Dedifferentiated amniotic fluid mesenchymal stem cell (primary cell): ENCODE results near the gene ANKAR.
A peak's percentile ranks its signal among the peaks of the same experiment; 100 is the strongest.
"Not testable (repeated sequence)": the region's sequence is repeated elsewhere in the genome, so short reads cannot be mapped to it uniquely, and the experiment has no call there.

Source experiments
- DNase-seq: peaks from one replicate; pipeline ENCODE4 v3.0.0-alpha.2; 2016; ENCODE audit errors: extremely low spot score

ANKAR gene, protein sequence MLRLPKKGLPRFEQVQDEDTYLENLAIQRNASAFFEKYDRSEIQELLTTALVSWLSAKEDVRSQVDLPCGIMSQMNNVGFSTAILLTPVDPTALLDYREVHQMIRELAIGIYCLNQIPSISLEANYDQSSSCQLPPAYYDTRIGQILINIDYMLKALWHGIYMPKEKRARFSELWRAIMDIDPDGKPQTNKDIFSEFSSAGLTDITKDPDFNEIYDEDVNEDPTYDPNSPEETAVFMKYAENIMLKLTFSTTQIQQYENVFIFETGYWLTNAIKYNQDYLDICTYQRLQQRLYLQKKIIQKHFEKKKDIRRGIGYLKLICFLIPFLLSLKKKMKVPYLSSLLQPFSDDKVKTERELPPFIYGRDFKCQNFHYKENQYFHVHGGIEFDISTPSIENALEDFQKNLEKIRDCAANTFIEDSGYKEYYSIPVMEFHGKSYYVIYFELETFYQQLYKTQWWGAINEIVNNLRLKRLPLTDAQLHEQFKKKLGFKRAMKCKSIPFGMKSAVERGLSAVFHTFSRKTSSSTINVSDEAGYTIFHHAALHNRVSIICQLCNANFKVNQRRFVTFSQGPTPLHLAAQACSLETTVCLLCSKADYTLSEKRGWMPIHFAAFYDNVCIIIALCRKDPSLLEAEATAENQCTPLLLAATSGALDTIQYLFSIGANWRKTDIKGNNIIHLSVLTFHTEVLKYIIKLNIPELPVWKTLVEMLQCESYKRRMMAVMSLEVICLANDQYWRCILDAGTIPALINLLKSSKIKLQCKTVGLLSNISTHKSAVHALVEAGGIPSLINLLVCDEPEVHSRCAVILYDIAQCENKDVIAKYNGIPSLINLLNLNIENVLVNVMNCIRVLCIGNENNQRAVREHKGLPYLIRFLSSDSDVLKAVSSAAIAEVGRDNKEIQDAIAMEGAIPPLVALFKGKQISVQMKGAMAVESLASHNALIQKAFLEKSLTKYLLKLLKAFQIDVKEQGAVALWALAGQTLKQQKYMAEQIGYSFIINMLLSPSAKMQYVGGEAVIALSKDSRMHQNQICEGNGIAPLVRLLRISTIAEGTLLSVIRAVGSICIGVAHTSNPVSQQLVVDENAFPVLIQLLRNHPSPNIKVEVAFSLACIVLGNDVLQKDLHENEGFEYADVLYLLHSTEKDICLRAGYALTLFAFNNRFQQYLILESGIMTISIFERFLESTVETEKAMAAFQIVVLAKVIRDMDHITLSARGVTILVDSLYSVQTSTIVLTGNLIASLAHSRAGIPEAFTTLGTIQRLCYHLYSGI (N-terminal part only)

DNA sequence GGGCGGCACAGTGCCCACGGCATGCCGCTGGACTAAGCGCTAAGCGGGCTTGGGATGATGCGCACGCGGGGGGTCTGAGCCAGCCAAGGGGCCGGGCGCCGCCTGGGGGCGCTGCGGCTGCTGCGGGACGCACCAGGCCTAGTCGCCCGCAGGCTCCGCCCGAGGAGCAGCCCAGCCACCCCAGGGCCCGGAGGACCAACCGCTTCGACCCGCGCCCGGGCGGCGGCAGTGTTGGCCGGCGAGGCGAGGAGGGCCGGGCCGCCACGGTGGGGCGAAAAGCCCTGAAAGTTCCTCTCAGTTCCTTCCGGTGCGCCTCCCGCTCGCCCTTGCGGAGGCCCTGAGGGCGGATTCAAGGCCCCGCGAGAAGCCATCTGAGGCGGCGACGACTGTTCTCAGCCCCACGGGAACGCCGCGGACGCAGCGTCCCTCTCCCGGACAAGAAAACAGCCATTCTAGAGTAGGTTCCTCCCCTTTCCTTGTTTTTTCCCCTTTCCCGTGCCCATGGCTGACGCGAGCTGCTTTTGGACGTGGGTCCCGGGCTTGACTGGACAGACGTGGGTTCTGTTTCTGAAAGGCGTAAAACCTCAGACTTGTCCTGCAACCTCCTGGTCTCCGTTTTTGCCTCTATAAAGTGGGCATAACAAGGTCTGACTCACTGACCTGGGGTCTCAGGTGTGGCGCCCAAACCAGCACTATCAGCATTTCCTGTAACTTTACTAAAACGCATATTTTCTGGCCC lies at the start of gene ANKAR:
Gene ANKAR, plus strand, starts transcription at position 297 of the 739 bp plus-strand sequence. CDS start 1,821 bp downstream, outside the sequence.
- peak; percentile 81 for DNase-seq

DNA sequence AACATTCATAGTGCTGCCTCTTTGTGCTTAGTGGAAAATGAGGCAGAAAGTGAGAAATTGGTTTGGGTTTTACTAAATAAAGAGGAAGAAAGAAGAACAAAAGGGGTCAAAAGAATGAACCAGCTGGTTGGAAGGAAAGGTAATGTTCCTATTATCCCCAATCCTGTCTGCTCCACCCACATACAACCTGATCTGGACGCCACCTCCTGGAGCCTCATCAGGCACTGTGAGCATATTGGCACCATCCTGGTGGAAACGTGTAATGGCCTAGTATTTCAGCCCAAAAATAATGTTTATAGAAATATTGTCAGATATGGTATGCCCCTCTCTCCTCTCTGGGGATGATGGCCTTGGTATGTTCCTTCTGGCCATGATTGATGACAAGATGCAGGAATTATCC lies 48.8 kb upstream of the ANKAR start:
- no peak for DNase-seq

DNA sequence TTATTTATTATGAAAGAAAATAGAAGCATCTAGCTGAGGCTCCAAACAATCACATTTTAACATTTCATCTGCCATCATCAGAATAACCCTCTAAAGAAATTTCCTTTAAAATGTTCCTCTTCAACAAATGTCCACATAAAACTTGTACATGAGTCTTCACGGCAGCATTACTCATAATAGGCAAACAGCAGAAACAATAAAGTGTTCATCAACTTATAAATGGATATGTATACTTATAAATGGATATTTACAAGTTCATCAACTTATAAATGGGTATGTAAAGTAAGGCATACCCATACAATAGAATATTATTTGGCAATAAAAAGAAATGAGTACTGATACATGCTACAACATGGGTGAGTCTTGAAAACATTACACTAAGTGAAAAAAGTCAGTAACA lies 46.7 kb upstream of the ANKAR start:
- no peak for DNase-seq

DNA sequence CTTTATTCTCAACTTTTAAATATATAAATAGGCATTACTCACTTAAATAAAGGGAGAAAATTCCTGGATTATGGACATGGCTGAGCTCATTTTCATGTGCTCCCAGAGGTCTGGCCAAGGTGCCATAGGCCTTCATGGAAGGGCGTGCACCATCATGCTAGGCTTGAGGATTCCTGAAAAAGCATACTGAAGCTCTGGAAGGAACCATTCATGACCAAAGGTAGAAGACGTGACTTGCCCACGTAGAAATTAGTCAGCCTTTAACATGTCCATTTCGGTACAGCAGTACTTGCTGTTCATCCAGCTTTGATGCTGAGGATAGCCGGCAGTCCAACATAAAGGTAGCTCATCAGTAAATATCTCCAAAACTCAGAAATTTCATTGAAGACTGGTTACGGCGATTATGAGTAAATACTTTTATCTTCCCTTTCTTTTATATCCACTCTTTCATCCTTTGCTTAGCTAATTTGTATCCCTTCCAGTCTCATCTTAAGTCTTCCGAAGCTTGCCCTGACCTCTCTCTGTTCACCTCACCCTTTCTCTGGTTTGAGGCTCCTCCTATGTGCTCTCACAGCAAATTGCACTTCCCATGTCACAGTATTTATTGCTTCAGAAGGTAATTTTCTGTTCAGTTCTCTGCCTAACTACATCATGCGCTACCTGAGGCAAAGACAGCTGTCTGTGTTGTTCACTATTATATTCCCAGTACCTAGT lies 45.5 kb upstream of the ANKAR start:
- no peak for DNase-seq

DNA sequence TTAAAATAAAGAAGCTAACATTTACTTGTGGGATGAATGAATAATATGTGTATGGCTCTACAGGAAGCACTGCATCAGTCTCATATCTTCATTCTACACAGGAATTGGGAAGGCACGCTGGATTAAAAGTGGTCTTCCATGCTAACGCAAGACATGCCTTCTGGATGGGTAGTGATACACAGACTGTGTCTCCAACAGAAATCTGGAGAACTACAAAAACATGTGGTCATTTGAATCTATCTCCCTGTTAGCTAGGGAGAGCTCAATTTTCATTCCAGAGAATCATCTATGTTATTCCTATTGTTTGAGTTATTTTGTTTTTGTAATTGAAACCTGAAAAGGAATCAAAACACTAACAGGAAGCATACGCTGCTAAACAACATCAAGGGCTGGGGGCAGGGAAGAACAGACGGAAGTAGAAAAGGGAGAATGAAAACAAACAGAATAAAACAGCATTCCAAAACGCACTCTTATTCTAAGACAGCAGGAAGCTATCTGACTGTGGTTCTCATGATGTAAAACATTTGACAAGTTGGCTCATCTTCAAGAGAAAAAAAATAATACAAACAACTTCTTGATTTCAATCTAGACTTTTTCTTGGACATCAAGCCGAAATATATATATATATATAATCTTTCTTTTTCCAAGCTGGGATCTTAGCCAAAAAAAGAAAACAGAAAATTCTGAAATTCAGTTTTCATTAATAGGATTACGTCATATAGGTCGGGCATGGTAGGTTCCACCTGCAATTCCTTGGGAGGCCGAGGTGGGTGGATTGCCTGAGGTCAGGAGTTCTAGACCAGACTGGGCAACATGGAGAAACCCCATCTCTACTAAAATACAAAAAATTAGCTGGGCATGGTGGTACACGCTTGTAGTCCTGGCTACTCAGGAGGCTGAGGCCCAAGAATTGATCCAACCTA lies 44.7 kb upstream of the ANKAR start:
- peak; percentile 61 for DNase-seq

DNA sequence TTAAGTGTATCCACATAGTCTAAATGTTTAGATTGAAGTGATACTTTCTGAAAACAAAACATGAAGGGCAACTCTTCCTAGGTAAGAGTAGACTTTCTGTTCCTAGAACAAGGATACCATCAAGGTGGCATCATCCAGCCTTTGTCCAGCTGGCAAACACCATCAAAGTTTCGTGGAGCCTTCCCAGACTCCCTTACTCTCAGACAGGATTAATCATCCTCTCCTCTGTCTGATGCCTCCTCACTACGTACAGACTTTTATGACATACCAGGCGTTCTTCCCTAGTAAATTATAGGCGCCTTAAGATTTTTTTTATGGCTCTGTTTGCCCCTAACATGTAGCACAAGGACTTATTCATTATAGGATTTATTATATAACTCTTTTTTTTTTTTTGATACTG lies 42.6 kb upstream of the ANKAR start:
- DNase-seq = no peak

DNA sequence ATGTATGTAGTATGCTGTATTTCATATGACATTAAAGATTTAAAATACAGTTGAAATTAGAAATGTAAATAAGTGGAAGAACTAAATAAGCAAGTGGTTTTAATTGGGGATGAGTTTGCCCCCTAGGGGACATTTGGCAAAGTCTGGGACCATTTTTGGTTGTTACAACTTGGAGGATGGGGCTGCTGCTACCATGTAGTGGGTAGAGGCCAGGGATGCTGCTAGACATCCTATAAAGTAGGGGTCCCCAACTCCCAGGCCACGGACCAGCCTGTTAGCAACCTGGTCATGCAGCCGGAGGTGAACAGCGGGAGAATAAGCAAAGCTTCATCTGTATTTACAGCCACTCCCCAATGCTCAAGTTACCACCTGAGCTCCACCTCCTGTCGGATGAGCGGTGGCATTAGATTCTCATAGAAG lies 41.1 kb upstream of the ANKAR start:
- DNase-seq = no peak

DNA sequence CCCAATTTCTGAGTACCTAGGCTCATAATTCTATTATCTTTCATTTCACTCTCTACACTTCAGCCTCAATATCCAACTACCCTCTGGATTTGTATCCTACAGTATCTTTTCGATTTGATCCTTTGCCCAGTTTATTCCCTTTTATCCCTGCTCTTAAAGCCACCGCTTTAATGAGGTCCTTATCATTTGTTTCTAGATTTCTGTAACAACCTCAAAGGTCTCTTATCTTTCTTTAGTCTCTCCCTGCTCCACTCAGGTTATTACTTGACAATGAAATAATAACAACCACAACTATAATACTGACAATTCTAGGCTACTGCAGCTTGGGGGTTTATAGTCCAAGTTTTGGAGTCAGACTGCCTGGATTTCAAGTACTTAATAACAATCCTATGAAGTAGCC lies 39.1 kb upstream of the ANKAR start:
- DNase-seq = no peak

DNA sequence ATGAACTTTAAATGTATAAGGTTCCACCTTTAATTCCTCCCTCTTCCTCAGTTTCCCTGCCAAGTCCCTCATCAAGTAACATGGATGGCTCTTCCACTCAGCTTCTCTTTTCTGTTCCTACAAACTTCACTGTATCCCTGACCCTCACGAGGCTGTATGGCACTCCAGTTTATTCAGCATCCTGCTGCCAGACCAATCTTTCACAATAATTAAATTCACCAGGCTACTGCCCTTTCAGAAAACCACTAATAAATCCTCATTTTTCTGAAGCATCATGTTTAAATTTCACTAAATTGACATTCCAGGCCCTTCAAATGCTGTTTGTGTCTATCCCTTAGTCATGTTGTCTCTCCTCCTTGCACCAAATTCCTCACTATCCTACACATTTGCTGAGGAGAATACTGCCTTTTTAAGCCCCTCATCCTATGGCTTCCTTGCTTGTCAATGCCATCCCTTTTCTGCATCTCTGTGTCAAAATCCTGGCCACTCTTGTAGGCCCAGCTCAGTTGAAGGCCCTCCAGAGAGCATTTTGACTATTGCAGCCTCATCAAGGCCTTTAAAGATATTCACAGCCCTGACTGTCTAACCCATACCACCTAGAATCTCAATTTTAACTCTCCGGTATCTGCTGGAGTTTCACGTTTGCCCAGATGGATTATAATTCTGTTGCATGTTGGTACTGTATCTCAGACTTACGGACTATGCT lies 36.0 kb upstream of the ANKAR start:
- no peak for DNase-seq

DNA sequence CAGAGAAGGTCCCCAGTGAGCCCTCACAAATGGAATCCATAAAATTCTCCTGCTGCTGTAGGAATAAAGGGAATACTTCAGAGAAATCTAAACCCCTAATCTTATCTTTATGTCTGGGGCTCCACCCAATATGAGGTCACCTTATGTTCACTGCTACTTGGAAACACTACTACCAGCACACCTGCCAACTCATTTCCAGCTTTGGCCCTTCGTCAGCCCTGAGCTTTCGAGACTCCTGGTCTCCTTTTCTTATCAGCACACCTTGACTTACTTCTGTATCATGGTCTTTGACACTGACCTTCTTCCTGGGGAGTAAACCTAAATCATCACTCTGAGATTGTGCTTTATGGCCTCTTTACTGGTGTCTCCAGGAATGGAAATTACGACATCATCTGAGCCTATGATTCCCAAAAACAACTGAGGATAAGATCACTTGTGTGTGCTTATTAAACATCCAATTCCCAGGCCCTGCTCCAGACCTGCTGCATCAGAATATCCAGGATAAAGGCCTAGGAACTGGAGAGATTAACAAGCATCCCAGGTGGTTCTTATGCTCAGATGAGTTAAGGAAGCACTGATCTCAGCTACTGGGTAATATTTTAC lies 35.4 kb upstream of the ANKAR start:
- no peak for DNase-seq

DNA sequence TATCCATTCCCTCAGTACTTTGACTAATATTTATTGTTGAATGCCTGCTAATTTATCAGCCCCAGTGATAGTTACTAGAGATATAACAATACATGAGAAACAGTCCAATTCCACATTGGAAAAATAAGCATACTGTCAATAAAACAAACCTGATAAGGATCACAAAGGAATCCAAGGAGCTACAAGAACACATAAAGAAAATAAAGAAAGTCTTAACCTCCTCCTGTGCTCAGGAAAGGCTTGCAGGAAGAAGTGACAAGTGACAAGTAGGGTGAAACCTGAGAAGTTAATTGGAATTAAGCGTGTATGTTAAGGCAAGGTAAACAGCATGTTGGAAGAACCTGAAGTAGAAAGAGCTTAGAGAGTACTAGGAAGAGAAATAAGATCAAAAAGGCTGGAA lies 33.5 kb upstream of the ANKAR start:
- DNase-seq = no peak

DNA sequence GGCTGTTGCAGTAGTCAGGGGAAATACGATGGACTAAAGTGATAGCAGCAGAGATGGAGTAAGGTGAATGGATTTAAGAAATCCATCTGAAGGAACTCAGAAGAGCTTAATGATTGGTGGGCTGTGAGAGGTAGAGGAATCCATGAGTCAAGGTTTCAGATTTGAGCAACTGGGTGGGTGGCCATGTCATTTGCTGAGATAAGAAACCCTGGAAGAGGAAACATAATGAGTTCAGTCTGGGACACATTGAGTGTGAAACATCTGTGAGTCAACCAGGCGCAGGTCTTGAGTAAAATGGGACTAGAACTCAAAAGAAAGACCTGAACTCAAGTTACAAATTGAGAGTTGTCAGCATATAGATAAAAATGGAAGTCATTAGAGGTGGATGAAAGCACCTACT lies 32.9 kb upstream of the ANKAR start:
- DNase-seq = no peak

DNA sequence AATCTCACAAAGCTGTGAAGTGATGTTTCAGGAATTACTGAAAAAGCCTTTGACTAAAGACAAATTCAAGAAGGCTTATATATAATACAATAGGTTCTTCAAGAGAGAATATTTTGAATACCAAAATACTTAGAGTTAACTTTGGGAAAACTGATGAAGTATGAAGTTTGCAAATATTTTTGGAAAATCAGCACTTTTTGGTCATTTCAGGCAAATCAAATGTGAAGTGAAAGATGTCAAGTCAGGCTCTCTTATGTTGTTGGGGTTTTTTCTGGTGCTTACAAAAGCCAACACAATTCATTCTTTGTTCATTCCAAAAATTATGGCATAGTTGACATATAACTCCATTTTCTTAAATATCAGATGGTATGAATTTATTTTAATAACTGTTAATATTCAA lies 27.9 kb upstream of the ANKAR start:
- no peak for DNase-seq

DNA sequence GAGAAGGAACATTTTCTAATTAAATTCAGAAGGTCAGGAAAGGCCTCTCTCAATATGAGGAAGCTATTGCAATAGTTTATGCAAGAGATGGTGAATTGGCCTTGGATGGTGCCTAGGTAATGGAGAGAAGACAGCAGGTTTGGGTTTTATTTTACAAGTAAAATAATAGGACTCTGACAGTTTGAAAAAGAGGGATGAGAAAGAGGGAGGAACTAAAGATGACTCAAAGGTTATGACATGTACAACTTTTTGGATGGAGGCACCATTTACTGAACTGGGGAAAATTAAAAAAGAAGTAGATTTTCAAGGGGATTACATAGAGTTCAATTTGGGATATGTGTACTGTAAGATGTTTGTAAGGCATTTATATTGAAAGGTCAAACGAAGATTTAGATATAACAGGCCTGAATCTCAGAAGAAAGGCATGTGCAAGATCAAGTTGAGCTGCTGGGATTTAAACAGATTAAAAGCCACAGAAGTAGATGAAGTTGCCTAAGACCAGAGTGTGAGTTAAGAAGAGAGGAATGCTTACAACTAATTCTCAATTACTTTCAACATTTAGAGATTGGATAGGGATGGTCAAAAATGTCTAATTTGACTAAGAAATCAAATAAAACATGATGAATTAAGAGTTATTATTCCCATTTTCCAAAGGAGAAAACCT lies 25.5 kb upstream of the ANKAR start:
- no peak for DNase-seq

DNA sequence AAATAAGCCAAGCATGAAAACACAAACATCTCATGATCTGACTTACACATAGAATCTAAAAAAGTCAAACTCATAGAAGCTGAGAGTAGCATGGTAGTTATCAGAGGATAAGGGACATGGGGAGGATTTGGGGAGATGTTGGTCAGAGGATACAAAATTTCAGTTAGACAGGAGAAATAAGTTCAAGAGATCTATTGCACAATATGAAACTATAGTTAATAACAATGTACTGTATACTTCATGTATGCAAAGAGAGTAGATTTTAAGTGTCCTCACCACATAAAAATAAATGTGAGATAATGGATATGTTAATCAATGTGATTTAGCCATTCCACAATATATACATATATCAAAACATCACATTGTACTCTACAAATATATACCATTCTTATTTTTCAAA lies 23.2 kb upstream of the ANKAR start:
- DNase-seq = no peak

DNA sequence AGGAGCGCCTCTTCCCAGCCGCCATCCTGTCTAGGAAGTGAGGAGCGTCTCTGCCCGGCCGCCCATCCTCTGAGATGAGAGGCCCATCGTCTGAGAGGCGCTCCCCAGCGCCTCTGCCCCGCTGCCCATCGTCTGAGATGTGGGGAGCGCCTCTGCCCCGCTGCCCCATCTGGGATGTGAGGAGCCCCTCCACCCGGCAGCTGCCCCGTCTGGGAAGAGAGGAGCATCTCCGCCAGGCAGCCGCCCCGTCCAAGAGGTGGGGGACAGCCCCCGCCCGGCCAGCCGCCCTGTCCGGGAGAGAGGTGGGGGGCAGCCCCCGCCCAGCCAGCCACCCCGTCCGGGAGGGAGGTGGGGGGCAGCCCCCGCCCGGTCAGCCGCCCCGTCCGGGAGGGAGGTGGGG lies 21.0 kb upstream of the ANKAR start:
- not testable (repeated sequence) for DNase-seq

DNA sequence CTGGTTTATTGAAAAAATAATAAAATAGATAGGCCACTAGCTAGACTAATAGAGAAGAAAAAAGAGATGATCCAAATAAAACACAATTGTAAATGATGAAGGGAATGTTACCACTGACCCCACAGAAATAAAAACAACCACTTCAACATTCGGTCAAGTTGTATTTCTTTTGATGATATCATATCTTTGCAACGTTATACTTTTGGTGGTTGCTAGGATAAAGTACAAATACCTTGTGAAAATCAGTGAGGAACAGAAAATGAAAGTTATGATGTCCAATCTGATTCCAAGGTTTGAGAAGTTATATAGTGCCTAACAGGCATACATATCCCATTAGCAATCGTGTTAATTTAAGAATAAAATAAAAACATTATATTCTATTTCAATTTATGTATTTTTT lies 19.8 kb upstream of the ANKAR start:
- no peak for DNase-seq

DNA sequence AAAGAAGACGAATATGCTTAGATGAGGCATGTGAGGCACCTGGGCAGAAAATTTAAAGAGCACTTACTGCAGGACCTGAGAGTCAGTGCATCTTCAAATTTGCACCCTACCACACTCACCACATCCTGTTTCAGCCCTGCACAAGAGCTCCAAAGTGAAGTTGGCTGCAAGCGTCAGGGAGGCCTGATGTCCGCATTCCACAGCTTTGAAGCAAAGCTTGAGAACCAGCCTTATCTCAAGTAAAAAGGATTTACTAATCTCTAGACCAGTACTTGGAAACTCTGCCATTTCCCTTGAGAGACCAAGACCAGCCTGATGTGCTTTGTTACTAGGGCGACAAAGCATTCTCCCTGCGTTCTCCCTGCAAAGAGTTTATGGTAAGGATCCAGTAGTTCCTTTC lies 16.6 kb upstream of the ANKAR start:
- no peak for DNase-seq
